NB4 (cell line): ENCODE results near the gene CHN1.

Experiments used
- MYC ChIP-seq: IDR thresholded peaks from 2 replicates; pipeline ENCODE4 v1.6.1; 2011; ENCODE audit warnings: low read depth, low read length
- POLR2A ChIP-seq: IDR thresholded peaks from 2 replicates; pipeline ENCODE4 v1.6.1; 2011; ENCODE audit warnings: mild to moderate bottlenecking; ENCODE audit not compliant: insufficient read length; ENCODE audit errors: extremely low read depth
- TF ChIP-seq, protein P1 (sequence below): IDR thresholded peaks from one replicate; pipeline ENCODE4 v1.5.1; 2012; ENCODE audit warnings: low read depth, low read length
- TF ChIP-seq, protein P2 (sequence below): IDR thresholded peaks from 2 replicates; pipeline ENCODE4 v1.6.1; 2011; ENCODE audit warnings: low read depth, low read length

DNA sequence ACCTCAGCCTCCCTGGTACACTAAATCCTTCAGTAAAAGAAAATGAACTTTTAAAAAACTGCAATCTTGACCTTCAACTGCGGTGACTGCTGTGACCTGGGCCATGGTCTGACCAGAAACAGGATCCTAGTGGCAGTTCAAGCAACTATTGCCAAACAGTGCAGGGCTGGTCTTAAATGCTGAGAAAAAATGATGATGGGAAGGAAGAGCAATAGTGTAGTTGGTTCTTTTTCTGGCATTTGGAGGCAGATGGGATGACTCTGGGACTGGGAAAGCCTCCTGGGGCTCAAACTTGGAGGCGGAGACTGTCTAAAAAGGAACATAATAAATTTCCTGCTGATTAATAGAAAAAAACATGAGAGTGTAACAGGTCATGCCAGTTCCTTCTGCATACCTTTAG is 45.4 kb downstream of the CHN1 start:
- TF ChIP-seq, protein P1, sequence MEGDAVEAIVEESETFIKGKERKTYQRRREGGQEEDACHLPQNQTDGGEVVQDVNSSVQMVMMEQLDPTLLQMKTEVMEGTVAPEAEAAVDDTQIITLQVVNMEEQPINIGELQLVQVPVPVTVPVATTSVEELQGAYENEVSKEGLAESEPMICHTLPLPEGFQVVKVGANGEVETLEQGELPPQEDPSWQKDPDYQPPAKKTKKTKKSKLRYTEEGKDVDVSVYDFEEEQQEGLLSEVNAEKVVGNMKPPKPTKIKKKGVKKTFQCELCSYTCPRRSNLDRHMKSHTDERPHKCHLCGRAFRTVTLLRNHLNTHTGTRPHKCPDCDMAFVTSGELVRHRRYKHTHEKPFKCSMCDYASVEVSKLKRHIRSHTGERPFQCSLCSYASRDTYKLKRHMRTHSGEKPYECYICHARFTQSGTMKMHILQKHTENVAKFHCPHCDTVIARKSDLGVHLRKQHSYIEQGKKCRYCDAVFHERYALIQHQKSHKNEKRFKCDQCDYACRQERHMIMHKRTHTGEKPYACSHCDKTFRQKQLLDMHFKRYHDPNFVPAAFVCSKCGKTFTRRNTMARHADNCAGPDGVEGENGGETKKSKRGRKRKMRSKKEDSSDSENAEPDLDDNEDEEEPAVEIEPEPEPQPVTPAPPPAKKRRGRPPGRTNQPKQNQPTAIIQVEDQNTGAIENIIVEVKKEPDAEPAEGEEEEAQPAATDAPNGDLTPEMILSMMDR: no peak
- TF ChIP-seq POLR2A (no peak), MYC (no peak)
- TF ChIP-seq, protein P2, sequence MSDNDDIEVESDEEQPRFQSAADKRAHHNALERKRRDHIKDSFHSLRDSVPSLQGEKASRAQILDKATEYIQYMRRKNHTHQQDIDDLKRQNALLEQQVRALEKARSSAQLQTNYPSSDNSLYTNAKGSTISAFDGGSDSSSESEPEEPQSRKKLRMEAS: no peak
